OCI-LY1 (cell line): ENCODE data around the gene CYP11A1.

ENCODE experiments used
- EZH2 ChIP-seq: fragments of 200-600 bp; sonication (generic), shearing (Covaris generic); IDR thresholded peaks from 2 replicates; pipeline ENCODE4 v1.8.0; 2017; ENCODE audit warnings: borderline replicate concordance, mixed run types, mild to moderate bottlenecking, antibody characterized with exemption, low read length, moderate library complexity, mixed read lengths
- TF ChIP-seq, protein P1 (sequence below): fragments of 200-600 bp; sonication (generic), shearing (Covaris generic); IDR thresholded peaks from 2 replicates; pipeline ENCODE4 v1.5.1; 2017; ENCODE audit warnings: mild to moderate bottlenecking, antibody characterized with exemption, low read length, moderate library complexity, mixed read lengths

DNA sequence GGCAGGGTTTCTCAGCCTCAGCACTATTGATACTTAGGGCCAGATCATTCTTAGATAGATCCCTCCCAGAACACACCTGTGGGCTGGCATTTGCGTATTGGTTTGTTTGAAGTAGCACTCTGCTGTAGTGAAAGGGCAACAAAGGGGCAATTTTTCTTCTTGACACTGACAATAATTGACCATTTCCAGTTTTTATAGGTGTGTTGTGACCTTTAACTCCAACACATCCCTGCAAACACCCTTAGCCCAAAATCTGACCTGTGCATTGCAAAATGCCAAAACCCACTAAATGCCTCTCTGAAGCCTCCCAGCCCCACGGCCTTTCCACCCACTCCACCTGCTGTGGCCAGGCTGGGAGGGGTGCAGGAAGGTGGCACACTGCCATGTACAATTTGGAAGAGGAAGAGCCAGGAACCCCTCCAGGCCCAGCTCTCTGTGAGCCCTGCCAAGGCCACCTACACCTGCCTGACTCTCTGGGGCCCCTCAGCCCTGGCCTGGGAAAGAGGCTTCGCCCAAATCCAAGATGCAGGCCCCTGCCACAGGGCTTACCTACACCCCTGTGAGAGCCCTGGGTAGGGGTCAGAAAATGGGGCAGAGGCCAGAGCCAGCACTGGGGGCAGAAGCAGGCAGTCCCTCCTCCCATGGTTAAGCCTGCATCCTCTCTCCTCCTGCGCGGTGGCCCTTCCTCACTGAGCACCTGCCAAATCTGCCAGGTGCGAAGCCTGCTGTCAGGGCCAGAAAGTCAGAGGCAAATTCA lies 9.6 kb upstream of the CYP11A1 start:
- no peak for TF ChIP-seq EZH2
- TF ChIP-seq, protein P1, sequence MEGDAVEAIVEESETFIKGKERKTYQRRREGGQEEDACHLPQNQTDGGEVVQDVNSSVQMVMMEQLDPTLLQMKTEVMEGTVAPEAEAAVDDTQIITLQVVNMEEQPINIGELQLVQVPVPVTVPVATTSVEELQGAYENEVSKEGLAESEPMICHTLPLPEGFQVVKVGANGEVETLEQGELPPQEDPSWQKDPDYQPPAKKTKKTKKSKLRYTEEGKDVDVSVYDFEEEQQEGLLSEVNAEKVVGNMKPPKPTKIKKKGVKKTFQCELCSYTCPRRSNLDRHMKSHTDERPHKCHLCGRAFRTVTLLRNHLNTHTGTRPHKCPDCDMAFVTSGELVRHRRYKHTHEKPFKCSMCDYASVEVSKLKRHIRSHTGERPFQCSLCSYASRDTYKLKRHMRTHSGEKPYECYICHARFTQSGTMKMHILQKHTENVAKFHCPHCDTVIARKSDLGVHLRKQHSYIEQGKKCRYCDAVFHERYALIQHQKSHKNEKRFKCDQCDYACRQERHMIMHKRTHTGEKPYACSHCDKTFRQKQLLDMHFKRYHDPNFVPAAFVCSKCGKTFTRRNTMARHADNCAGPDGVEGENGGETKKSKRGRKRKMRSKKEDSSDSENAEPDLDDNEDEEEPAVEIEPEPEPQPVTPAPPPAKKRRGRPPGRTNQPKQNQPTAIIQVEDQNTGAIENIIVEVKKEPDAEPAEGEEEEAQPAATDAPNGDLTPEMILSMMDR: no peak
